B cell (primary cell): Measurements from ENCODE around the gene RSPH1.

Experiments
- CTCF ChIP-seq: fragments of 200-600 bp; IDR thresholded peaks from one replicate; pipeline ENCODE4 v1.8.0; 2022; ENCODE audit warnings: antibody characterized with exemption, mild to moderate bottlenecking
- EZH2 ChIP-seq: IDR thresholded peaks from 2 replicates; pipeline ENCODE4 v1.6.1; 2012; ENCODE audit warnings: borderline replicate concordance, low read depth, mild to moderate bottlenecking, moderate library complexity, low read length; ENCODE audit not compliant: insufficient read depth, poor library complexity, severe bottlenecking

- TF ChIP-seq CTCF, result peak; percentile 72
- no peak for TF ChIP-seq EZH2
Observed at GRCh38 chr21:42537106-42537742, 41.2 kb upstream of the RSPH1 start.
